Measurements from ENCODE around the gene SLC9A7.

Gene SLC9A7

DNA sequence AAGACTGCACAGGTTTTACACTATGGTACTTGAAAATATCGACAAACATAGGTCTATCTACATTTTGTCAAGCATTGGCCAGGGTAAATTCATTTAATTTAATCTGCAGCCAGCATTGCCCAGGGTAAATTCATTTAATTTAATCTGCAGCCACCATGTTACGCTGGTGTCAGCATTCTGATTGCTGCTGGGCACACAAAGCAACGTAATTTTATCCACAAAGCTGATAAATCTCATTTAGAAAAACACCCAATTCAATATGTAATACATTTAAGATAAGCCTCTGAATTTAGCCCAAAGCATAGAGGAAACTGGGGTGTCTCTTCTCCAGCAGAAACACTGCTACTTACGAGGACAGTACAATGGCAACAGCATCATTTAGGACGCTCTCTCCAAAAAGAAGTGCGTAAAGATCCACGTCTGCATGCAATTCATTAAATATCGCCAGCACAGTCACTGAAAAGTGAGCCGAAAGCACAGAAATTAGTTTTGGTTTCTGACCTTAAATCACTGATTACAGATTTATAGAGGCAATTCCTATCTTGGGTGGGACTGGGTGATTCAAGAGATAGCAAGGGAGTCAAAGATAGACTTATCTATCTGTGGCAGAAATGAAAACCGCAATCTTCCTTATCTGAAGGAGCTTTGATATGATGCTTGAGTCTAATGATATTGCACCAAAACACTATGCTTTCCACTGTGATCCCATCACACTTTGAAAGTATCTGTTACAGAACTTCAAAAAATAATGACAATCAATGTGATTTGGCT lies 96.5 kb downstream of the SLC9A7 start:
- Histone ChIP-seq H3K9ac (no peak overlapping the region), H3K4me3 (IDR thresholded peaks at IDR 0.05; ENCODE audit: insufficient read depth, low read depth, low read length) (no peak overlapping the region), H3K27me3 (ENCODE audit: insufficient read depth, low read depth) (no peaks in the 10 kb centered on the region), H3K4me1 (ENCODE audit: low read depth, poor library complexity, severe bottlenecking) (no peaks in the 10 kb centered on the region), H3K79me2 (ENCODE audit: insufficient read depth, low read depth) (no peaks in the 10 kb centered on the region), H3K36me3 (ENCODE audit: insufficient read depth) (no peaks in the 10 kb centered on the region), H4K20me1 (ENCODE audit: insufficient read depth) (no peaks in the 10 kb centered on the region), H2AFZ (ENCODE audit: low read depth) (no peak overlapping the region), H3K27ac (no peak overlapping the region), H3K4me2 (no peak overlapping the region)
- TF ChIP-seq, protein P1, sequence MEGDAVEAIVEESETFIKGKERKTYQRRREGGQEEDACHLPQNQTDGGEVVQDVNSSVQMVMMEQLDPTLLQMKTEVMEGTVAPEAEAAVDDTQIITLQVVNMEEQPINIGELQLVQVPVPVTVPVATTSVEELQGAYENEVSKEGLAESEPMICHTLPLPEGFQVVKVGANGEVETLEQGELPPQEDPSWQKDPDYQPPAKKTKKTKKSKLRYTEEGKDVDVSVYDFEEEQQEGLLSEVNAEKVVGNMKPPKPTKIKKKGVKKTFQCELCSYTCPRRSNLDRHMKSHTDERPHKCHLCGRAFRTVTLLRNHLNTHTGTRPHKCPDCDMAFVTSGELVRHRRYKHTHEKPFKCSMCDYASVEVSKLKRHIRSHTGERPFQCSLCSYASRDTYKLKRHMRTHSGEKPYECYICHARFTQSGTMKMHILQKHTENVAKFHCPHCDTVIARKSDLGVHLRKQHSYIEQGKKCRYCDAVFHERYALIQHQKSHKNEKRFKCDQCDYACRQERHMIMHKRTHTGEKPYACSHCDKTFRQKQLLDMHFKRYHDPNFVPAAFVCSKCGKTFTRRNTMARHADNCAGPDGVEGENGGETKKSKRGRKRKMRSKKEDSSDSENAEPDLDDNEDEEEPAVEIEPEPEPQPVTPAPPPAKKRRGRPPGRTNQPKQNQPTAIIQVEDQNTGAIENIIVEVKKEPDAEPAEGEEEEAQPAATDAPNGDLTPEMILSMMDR (conservative IDR thresholded peaks at IDR 0.05; ENCODE audit: low read depth, low read length), result no peak

DNA sequence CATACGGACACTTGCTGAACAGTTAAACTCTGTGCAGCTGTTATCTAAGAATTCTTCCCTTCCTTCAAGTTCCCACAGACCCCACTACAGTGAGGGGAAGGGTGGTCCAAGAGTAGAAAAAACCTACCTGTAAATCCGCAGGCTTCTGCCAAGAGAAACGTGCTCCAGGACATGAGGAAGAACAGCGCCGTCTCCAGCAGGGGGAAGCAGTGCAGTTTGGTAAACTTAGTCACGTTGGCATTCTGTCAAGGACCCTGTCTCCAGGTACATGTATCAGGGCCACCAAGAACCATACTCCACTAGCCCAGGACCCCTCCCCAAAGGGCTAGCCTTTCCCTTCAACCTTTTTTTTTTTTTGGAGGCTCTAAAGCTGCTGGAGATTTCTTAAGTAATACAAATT lies 105.4 kb downstream of the SLC9A7 start:
- no peak overlapping the region for H3K9ac ChIP-seq
- TF ChIP-seq, protein P1 (conservative IDR thresholded peaks at IDR 0.05; ENCODE audit: low read depth, low read length), result no peak
- H3K79me2 ChIP-seq (ENCODE audit: insufficient read depth, low read depth), result no peaks in the 10 kb centered on the region
- H2AFZ ChIP-seq (ENCODE audit: low read depth), result no peak overlapping the region
- no peaks in the 10 kb centered on the region for H4K20me1 ChIP-seq (ENCODE audit: insufficient read depth)
- H3K27me3 ChIP-seq (ENCODE audit: insufficient read depth, low read depth), result no peaks in the 10 kb centered on the region
- H3K4me3 ChIP-seq (IDR thresholded peaks at IDR 0.05; ENCODE audit: insufficient read depth, low read depth, low read length), result no peak overlapping the region
- H3K36me3 ChIP-seq (ENCODE audit: insufficient read depth), result no peaks in the 10 kb centered on the region
- no peaks in the 10 kb centered on the region for H3K4me1 ChIP-seq (ENCODE audit: low read depth, poor library complexity, severe bottlenecking)
- no peak overlapping the region for H3K27ac ChIP-seq
- H3K4me2 ChIP-seq, result no peak overlapping the region

DNA sequence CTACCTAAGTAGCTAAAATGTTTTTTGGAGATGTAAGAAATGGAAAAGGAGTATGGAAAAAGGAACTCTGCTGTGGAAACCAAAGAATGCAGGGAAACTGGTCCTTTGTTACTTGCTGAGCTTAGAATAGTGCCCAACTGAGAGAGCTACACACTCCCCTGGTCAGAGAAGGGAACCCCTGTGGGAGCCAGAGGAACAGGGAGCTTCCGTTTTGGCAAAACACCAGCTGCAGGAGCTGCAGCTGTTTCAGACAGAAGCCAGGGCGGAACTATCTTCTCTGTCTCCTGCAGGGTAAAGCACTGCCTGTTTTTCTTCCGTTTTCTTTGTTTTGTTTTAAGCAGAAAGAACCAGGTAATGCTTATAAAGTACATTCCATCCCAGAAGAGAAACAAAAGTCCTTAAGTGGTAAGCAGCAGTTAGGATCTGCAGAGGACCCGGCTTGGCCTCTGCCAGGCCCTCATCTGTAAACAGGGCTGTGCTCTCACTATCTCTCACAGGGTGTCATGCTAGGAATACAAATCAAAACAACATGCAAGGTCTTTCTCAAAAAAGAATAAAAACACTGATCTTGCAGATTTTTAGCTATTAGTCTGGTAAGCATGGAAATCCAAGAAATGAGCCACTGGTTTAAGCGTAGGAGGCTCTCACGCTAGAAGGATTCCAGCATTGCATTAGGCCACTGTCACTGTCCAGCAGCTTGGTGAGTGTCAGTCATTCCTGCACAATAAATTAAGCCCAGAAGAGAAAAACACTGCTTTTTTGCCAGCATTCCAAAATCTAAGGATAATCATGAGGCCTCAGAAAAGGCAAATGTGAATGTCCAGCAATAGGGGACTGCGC lies 109.3 kb downstream of the SLC9A7 start:
- TF ChIP-seq, protein P1 (conservative IDR thresholded peaks at IDR 0.05; ENCODE audit: low read depth, low read length), result no peak
- Histone ChIP-seq H3K27ac (no peak overlapping the region), H3K4me1 (ENCODE audit: low read depth, poor library complexity, severe bottlenecking) (peaks cover 6% of the 10 kb centered on the region), H3K4me3 (IDR thresholded peaks at IDR 0.05; ENCODE audit: insufficient read depth, low read depth, low read length) (no peak overlapping the region), H3K27me3 (ENCODE audit: insufficient read depth, low read depth) (no peaks in the 10 kb centered on the region), H2AFZ (ENCODE audit: low read depth) (no peak overlapping the region), H3K79me2 (ENCODE audit: insufficient read depth, low read depth) (no peaks in the 10 kb centered on the region), H4K20me1 (ENCODE audit: insufficient read depth) (no peaks in the 10 kb centered on the region), H3K9ac (no peak overlapping the region), H3K36me3 (ENCODE audit: insufficient read depth) (no peaks in the 10 kb centered on the region), H3K4me2 (no peak overlapping the region)

DNA sequence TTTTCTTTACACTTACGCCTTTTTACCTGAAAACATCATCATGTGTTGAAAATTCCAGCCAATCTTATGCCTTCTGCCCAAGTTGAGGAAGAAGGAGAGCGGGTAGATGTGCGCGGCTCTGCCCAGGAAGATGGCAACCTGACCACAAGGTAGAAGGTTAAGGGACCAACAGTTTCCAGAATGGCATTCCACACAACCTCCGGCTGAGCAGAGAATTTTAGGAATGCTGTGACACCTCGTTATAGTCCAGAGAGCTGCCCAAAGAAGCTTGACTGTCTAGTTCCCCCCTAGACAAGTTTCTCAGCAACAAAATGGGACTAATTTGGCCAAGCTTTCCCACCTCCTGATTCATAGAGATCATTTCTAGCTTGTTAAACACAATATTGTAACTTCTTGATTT lies 110.3 kb downstream of the SLC9A7 start:
- H3K79me2 ChIP-seq (ENCODE audit: insufficient read depth, low read depth), result no peaks in the 10 kb centered on the region
- H3K9ac ChIP-seq, result no peak overlapping the region
- peaks cover 6% of the 10 kb centered on the region for H3K4me1 ChIP-seq (ENCODE audit: low read depth, poor library complexity, severe bottlenecking)
- H4K20me1 ChIP-seq (ENCODE audit: insufficient read depth), result no peaks in the 10 kb centered on the region
- H3K4me3 ChIP-seq (IDR thresholded peaks at IDR 0.05; ENCODE audit: insufficient read depth, low read depth, low read length), result no peak overlapping the region
- H2AFZ ChIP-seq (ENCODE audit: low read depth), result no peak overlapping the region
- no peak overlapping the region for H3K4me2 ChIP-seq
- TF ChIP-seq, protein P1 (conservative IDR thresholded peaks at IDR 0.05; ENCODE audit: low read depth, low read length), result no peak
- H3K27ac ChIP-seq, result no peak overlapping the region
- H3K36me3 ChIP-seq (ENCODE audit: insufficient read depth), result no peaks in the 10 kb centered on the region
- H3K27me3 ChIP-seq (ENCODE audit: insufficient read depth, low read depth), result no peaks in the 10 kb centered on the region

Data from KMS-11 (cell line).